ENCODE results near the gene CPVL. TPM values are rescaled to one million over a fixed set of nuclear protein-coding genes. Genes with fewer than 3 reads are reported as not detected.

Gene CPVL
- total RNA-seq, 2 donors from 2014 or later: 32.4 to 53.3 TPM

DNA sequence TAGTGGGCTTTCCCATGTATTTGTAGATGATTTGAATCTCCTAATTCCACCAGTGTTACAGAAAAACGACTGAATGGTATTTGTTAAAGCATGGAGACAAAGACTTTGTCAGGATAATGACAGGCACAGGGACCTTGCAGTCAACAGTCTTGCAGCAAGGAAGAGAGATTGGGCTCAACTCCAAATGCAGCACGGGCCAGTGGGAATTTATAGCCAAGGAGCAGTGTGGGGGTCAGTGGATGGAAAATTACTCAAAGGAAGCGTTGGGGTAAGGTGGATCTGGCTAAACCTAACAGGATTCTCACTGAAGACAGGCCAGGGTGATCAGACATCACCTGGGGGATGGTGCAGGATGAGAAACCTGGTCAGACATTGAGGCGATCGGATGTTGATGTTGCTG lies 24.3 kb downstream of the CPVL start:
- H3K4me3 Mint-ChIP-seq: no peak overlapping the region
- H3K36me3 Mint-ChIP-seq (ENCODE audit: low read depth): peaks cover 3% of the 10 kb centered on the region
- Histone ChIP-seq H3K9ac (ENCODE audit: extremely low read depth, low read length, poor library complexity, severe bottlenecking) (no peak overlapping the region), H3K4me1 (ENCODE audit: control insufficient read depth, insufficient read depth, low read length) (peaks cover 11% of the 10 kb centered on the region), H3K9me3 (ENCODE audit: control insufficient read depth, low read length) (no peaks in the 10 kb centered on the region), H3K4me3 (ENCODE audit: low read length) (no peak overlapping the region), H3K27ac (ENCODE audit: low read depth, low read length) (no peak overlapping the region), H3K27me3 (ENCODE audit: control insufficient read depth, insufficient read depth, low read length, poor library complexity, severe bottlenecking) (no peaks in the 10 kb centered on the region), H3K36me3 (ENCODE audit: control insufficient read depth, insufficient read depth, low read length) (no peaks in the 10 kb centered on the region)
- peaks cover 58% of the 10 kb centered on the region for H3K4me1 Mint-ChIP-seq
- TF ChIP-seq, protein P1, sequence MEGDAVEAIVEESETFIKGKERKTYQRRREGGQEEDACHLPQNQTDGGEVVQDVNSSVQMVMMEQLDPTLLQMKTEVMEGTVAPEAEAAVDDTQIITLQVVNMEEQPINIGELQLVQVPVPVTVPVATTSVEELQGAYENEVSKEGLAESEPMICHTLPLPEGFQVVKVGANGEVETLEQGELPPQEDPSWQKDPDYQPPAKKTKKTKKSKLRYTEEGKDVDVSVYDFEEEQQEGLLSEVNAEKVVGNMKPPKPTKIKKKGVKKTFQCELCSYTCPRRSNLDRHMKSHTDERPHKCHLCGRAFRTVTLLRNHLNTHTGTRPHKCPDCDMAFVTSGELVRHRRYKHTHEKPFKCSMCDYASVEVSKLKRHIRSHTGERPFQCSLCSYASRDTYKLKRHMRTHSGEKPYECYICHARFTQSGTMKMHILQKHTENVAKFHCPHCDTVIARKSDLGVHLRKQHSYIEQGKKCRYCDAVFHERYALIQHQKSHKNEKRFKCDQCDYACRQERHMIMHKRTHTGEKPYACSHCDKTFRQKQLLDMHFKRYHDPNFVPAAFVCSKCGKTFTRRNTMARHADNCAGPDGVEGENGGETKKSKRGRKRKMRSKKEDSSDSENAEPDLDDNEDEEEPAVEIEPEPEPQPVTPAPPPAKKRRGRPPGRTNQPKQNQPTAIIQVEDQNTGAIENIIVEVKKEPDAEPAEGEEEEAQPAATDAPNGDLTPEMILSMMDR (conservative IDR thresholded peaks at IDR 0.05): no peak
- DNase-seq: no peak
- WGBS, 2 experiments (ENCODE audit: insufficient coverage in 1 of 2, insufficient read length in 1 of 2): 81 to 85% methylated on average over 5 of the region's 5 CpGs
- H3K27ac Mint-ChIP-seq: peak overlapping the region; percentile 45
- no peaks in the 10 kb centered on the region for H3K27me3 Mint-ChIP-seq (ENCODE audit: insufficient read depth)
- no peaks in the 10 kb centered on the region for H3K9me3 Mint-ChIP-seq

DNA sequence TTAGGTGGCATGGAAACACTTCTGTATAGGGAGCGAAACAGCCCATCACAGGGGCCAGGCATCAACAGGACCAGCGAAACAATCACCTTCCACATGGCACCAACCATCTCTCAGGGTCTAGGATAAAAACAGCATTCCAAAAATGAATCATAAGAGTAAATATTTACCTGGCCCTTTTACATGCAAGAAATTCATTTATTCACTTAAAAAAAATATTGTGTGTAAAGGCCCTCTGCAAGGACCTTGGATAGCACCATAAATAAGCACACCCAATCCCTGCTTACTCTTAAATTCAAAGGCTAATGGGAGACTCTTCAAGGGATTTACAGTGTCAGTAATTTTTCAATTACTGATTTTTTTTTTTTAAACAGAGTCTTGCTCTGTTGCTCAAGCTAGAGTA lies 25.4 kb downstream of the CPVL start:
- no peaks in the 10 kb centered on the region for H3K27me3 Mint-ChIP-seq (ENCODE audit: insufficient read depth)
- WGBS, 2 experiments (ENCODE audit: insufficient coverage in 1 of 2, insufficient read length in 1 of 2): 94% methylated on average over 2 of the region's 2 CpGs; no CpG with 5 or more reads in 1 of the 2 experiments
- H3K36me3 ChIP-seq (ENCODE audit: control insufficient read depth, insufficient read depth, low read length): no peaks in the 10 kb centered on the region
- TF ChIP-seq, protein P1 (conservative IDR thresholded peaks at IDR 0.05): no peak
- no peak for DNase-seq
- H3K9ac ChIP-seq (ENCODE audit: extremely low read depth, low read length, poor library complexity, severe bottlenecking): no peak overlapping the region
- H3K4me3 Mint-ChIP-seq: no peak overlapping the region
- H3K4me1 Mint-ChIP-seq: peaks cover 58% of the 10 kb centered on the region
- H3K27ac Mint-ChIP-seq: no peak overlapping the region
- no peaks in the 10 kb centered on the region for H3K9me3 Mint-ChIP-seq
- no peak overlapping the region for H3K27ac ChIP-seq (ENCODE audit: low read depth, low read length)
- peaks cover 11% of the 10 kb centered on the region for H3K4me1 ChIP-seq (ENCODE audit: control insufficient read depth, insufficient read depth, low read length)
- no peak overlapping the region for H3K4me3 ChIP-seq (ENCODE audit: low read length)
- peaks cover 3% of the 10 kb centered on the region for H3K36me3 Mint-ChIP-seq (ENCODE audit: low read depth)
- H3K27me3 ChIP-seq (ENCODE audit: control insufficient read depth, insufficient read depth, low read length, poor library complexity, severe bottlenecking): no peaks in the 10 kb centered on the region
- H3K9me3 ChIP-seq (ENCODE audit: control insufficient read depth, low read length): no peaks in the 10 kb centered on the region

DNA sequence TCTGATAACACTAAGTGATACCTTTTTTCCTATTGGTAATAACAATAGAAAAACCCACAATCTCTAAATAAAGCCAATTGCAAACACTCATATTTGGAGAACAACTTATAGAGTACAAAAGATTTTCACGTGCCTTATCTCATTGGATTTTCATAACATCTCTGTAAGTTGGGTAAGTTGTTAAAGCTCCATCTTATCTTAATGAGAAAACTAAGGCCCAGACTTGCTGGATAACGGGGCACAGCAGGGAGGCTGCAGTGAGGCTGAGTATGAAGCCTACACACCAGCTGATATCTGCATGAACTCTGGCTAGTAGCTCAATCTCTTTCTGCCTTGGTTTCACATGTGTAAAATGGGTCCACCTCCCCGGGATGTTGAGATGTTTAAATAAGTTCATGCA lies 26.8 kb downstream of the CPVL start:
- WGBS, 2 experiments (ENCODE audit: insufficient coverage in 1 of 2, insufficient read length in 1 of 2): 68% methylated on average over 2 to 3 of the region's 3 CpGs
- TF ChIP-seq, protein P1 (conservative IDR thresholded peaks at IDR 0.05): no peak

More for the DNA sequence above, 26.8 kb downstream of the CPVL start:
- Histone ChIP-seq H3K9me3 (ENCODE audit: control insufficient read depth, low read length) (no peaks in the 10 kb centered on the region), H3K9ac (ENCODE audit: extremely low read depth, low read length, poor library complexity, severe bottlenecking) (no peak overlapping the region), H3K27me3 (ENCODE audit: control insufficient read depth, insufficient read depth, low read length, poor library complexity, severe bottlenecking) (no peaks in the 10 kb centered on the region), H3K27ac (ENCODE audit: low read depth, low read length) (no peak overlapping the region), H3K4me1 (ENCODE audit: control insufficient read depth, insufficient read depth, low read length) (peaks cover 11% of the 10 kb centered on the region), H3K4me3 (ENCODE audit: low read length) (no peak overlapping the region), H3K36me3 (ENCODE audit: control insufficient read depth, insufficient read depth, low read length) (no peaks in the 10 kb centered on the region)
- H3K9me3 Mint-ChIP-seq: no peaks in the 10 kb centered on the region
- H3K4me1 Mint-ChIP-seq: peaks cover 68% of the 10 kb centered on the region
- no peaks in the 10 kb centered on the region for H3K27me3 Mint-ChIP-seq (ENCODE audit: insufficient read depth)
- no peak overlapping the region for H3K27ac Mint-ChIP-seq
- H3K4me3 Mint-ChIP-seq: no peak overlapping the region
- H3K36me3 Mint-ChIP-seq (ENCODE audit: low read depth): peaks cover 3% of the 10 kb centered on the region
- peak; percentile 59 for DNase-seq
